Nephron progenitor cell (in vitro differentiated cells): ENCODE results near the gene HINT3.
"Not testable (repeated sequence)": the region's sequence is repeated elsewhere in the genome, so short reads cannot be mapped to it uniquely, and the experiment has no call there.

Experiments used
- DNase-seq: peaks from one replicate; pipeline ENCODE4 v3.0.0; 2021
- H3K27ac Mint-ChIP-seq: 2 replicates; pipeline ENCODE4 v1.8.0; 2021; ENCODE audit warnings: mild to moderate bottlenecking, moderate library complexity, mixed read lengths
- H3K27me3 Mint-ChIP-seq: 2 replicates; pipeline ENCODE4 v1.8.0; 2021; ENCODE audit warnings: mild to moderate bottlenecking, low read depth, mixed read lengths; ENCODE audit not compliant: poor library complexity
- H3K36me3 Mint-ChIP-seq: 2 replicates; pipeline ENCODE4 v1.8.0; 2021; ENCODE audit warnings: low read depth, mixed read lengths
- H3K4me1 Mint-ChIP-seq: 2 replicates; pipeline ENCODE4 v1.8.0; 2021; ENCODE audit warnings: mixed read lengths
- H3K4me3 Mint-ChIP-seq: 2 replicates; pipeline ENCODE4 v1.8.0; 2021; ENCODE audit warnings: mild to moderate bottlenecking, moderate library complexity, mixed read lengths
- H3K9me3 Mint-ChIP-seq: 2 replicates; pipeline ENCODE4 v1.8.0; 2021; ENCODE audit warnings: mild to moderate bottlenecking, moderate library complexity, mixed read lengths
- CTCF ChIP-seq: fragments of 200-600 bp; sonication (generic); IDR thresholded peaks from 2 replicates; pipeline ENCODE4 v1.5.0; 2021; ENCODE audit warnings: antibody characterized with exemption

Gene HINT3

GRCh38 chr6:125947615-125948014 lies 9.0 kb upstream of the HINT3 start:
- DNase-seq: no peak
- no peaks in the 10 kb centered on the region for H3K4me1 Mint-ChIP-seq
- no peak for TF ChIP-seq CTCF

GRCh38 chr6:125948455-125948854 lies 8.1 kb upstream of the HINT3 start:
- peaks cover 3% of the 10 kb centered on the region for H3K9me3 Mint-ChIP-seq
- H3K4me1 Mint-ChIP-seq: no peaks in the 10 kb centered on the region
- no peak for TF ChIP-seq CTCF
- no peak overlapping the region for H3K4me3 Mint-ChIP-seq
- DNase-seq: no peak
- H3K27ac Mint-ChIP-seq: no peak overlapping the region
- no peaks in the 10 kb centered on the region for H3K36me3 Mint-ChIP-seq
- H3K27me3 Mint-ChIP-seq: peaks cover 9% of the 10 kb centered on the region

More at GRCh38 chr6:125947615-125948014, 9.0 kb upstream of the HINT3 start:
- H3K36me3 Mint-ChIP-seq: no peaks in the 10 kb centered on the region
- peaks cover 6% of the 10 kb centered on the region for H3K27me3 Mint-ChIP-seq
- no peak overlapping the region for H3K4me3 Mint-ChIP-seq
- no peak overlapping the region for H3K27ac Mint-ChIP-seq
- H3K9me3 Mint-ChIP-seq: peaks cover 3% of the 10 kb centered on the region

GRCh38 chr6:125949069-125949468 lies 7.5 kb upstream of the HINT3 start:
- no peak for TF ChIP-seq CTCF
- peaks cover 3% of the 10 kb centered on the region for H3K9me3 Mint-ChIP-seq
- H3K27me3 Mint-ChIP-seq: peaks cover 9% of the 10 kb centered on the region
- H3K4me3 Mint-ChIP-seq: no peak overlapping the region
- DNase-seq: no peak
- no peaks in the 10 kb centered on the region for H3K36me3 Mint-ChIP-seq
- no peak overlapping the region for H3K27ac Mint-ChIP-seq
- H3K4me1 Mint-ChIP-seq: no peaks in the 10 kb centered on the region

- Mint-ChIP-seq H3K27ac (no peak overlapping the region), H3K36me3 (no peaks in the 10 kb centered on the region), H3K4me1 (no peaks in the 10 kb centered on the region), H3K27me3 (peaks cover 12% of the 10 kb centered on the region), H3K9me3 (peaks cover 3% of the 10 kb centered on the region), H3K4me3 (no peak overlapping the region)
- TF ChIP-seq CTCF: no peak
- DNase-seq: no peak
These were observed 6.3 kb upstream of the HINT3 start for GRCh38 chr6:125950293-125950692.

GRCh38 chr6:125950716-125951115 lies 5.9 kb upstream of the HINT3 start:
- H3K9me3 Mint-ChIP-seq, H3K4me3 Mint-ChIP-seq, DNase-seq, H3K27ac Mint-ChIP-seq, H3K36me3 Mint-ChIP-seq, H3K4me1 Mint-ChIP-seq: not testable (repeated sequence)
- peaks cover 11% of the 10 kb centered on the region for H3K27me3 Mint-ChIP-seq

GRCh38 chr6:125951323-125951722 lies 5.2 kb upstream of the HINT3 start:
- H3K9me3 Mint-ChIP-seq: peaks cover 3% of the 10 kb centered on the region

More at GRCh38 chr6:125951323-125951722, 5.2 kb upstream of the HINT3 start:
- TF ChIP-seq CTCF: no peak
- Mint-ChIP-seq H3K36me3 (no peaks in the 10 kb centered on the region), H3K4me1 (no peaks in the 10 kb centered on the region), H3K4me3 (no peak overlapping the region), H3K27me3 (peaks cover 10% of the 10 kb centered on the region), H3K27ac (no peak overlapping the region)
- no peak for DNase-seq
